Measurements from ENCODE around the gene EIF5.
"Not testable (repeated sequence)": the region's sequence is repeated elsewhere in the genome, so short reads cannot be mapped to it uniquely, and the experiment has no call there.

The EIF5 gene

GRCh38 chr14:103339561-103339960, 5.5 kb downstream of the EIF5 start:
- no peak for DNase-seq

GRCh38 chr14:103340480-103341212, 6.6 kb downstream of the EIF5 start:
- DNase-seq, result no peak

GRCh38 chr14:103341250-103342129, 7.5 kb downstream of the EIF5 start:
- no peak for DNase-seq

GRCh38 chr14:103343164-103343879, 9.3 kb downstream of the EIF5 start:
- no peak for DNase-seq

- DNase-seq, result no peak
These were observed 10.1 kb downstream of the EIF5 start for GRCh38 chr14:103343905-103344797.

- no peak for DNase-seq
These were observed 12.2 kb downstream of the EIF5 start for GRCh38 chr14:103346286-103346685.

GRCh38 chr14:103347091-103347815, 13.2 kb downstream of the EIF5 start:
- no peak for DNase-seq

- DNase-seq, result peak; percentile 29 to 40
These were observed 14.1 kb downstream of the EIF5 start for GRCh38 chr14:103348154-103348553.

- no peak for DNase-seq
These were observed 15.9 kb downstream of the EIF5 start for GRCh38 chr14:103349982-103350381.

- DNase-seq, result no peak
These were observed 19.3 kb downstream of the EIF5 start for GRCh38 chr14:103353362-103353761.

GRCh38 chr14:103354141-103354540, 20.1 kb downstream of the EIF5 start:
- DNase-seq, result no peak

GRCh38 chr14:103356024-103356682, 22.1 kb downstream of the EIF5 start:
- DNase-seq, result no peak

- not testable (repeated sequence) for DNase-seq
These were observed 23.5 kb downstream of the EIF5 start for GRCh38 chr14:103357552-103357951.

GRCh38 chr14:103360548-103360947, 26.5 kb downstream of the EIF5 start:
- no peak for DNase-seq

GRCh38 chr14:103361867-103362266, 27.8 kb downstream of the EIF5 start:
- DNase-seq, result no peak

GRCh38 chr14:103362780-103363179, 28.7 kb downstream of the EIF5 start:
- peak; percentile 18 to 25 for DNase-seq

- no peak for DNase-seq
These were observed 32.7 kb downstream of the EIF5 start for GRCh38 chr14:103366741-103367140.

- DNase-seq, result no peak
These were observed 34.0 kb downstream of the EIF5 start for GRCh38 chr14:103367995-103368394.

GRCh38 chr14:103370087-103370486, 36.0 kb downstream of the EIF5 start:
- DNase-seq, result no peak

- no peak for DNase-seq
These were observed 38.0 kb downstream of the EIF5 start for GRCh38 chr14:103372017-103372416.

All from Kasumi-1 (cell line).